Uterus (tissue), 2 donors: ENCODE data around the gene PSAPL1.

Experiments used
- POLR2A ChIP-seq, 2 donors: fragments of 450-650 bp; IDR thresholded peaks; one replicate each; pipeline ENCODE4 v1.6.1; 2016; ENCODE audit warnings: antibody characterized with exemption in 2 of 2, mild to moderate bottlenecking in 1 of 2, moderate library complexity in 1 of 2
- TF ChIP-seq, protein P1 (sequence below), 4 experiments: fragments of 200-600 bp in 2 of 4; fragments of 450-650 bp in 2 of 4; sonication (generic) in 2 of 4; IDR thresholded peaks; one replicate each; pipeline ENCODE4 v1.5.1; 2016 to 2019; ENCODE audit warnings: antibody characterized with exemption in 4 of 4, mild to moderate bottlenecking in 2 of 4, moderate library complexity in 1 of 4

- TF ChIP-seq, protein P1, sequence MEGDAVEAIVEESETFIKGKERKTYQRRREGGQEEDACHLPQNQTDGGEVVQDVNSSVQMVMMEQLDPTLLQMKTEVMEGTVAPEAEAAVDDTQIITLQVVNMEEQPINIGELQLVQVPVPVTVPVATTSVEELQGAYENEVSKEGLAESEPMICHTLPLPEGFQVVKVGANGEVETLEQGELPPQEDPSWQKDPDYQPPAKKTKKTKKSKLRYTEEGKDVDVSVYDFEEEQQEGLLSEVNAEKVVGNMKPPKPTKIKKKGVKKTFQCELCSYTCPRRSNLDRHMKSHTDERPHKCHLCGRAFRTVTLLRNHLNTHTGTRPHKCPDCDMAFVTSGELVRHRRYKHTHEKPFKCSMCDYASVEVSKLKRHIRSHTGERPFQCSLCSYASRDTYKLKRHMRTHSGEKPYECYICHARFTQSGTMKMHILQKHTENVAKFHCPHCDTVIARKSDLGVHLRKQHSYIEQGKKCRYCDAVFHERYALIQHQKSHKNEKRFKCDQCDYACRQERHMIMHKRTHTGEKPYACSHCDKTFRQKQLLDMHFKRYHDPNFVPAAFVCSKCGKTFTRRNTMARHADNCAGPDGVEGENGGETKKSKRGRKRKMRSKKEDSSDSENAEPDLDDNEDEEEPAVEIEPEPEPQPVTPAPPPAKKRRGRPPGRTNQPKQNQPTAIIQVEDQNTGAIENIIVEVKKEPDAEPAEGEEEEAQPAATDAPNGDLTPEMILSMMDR (IDR thresholded peaks at IDR 0.05), result no peak
- no peak for TF ChIP-seq POLR2A (IDR thresholded peaks at IDR 0.05)
Observed at GRCh38 chr4:7416745-7417432, 17.8 kb downstream of the PSAPL1 start.
